Stomach (tissue), 4 donors: Measurements from ENCODE around the gene HSPA4.

ENCODE experiments used
- EP300 ChIP-seq: sonication (generic); formaldehyde crosslinking; IDR thresholded peaks from one replicate; pipeline ENCODE4 v1.6.1; 2017; ENCODE audit warnings: antibody characterized with exemption
- POLR2A ChIP-seq, 4 donors: fragments of 450-650 bp; IDR thresholded peaks; one replicate each; pipeline ENCODE4 v1.6.1; 2016; ENCODE audit warnings: antibody characterized with exemption in 4 of 4, control low read depth in 2 of 4, mild to moderate bottlenecking in 1 of 4, moderate library complexity in 1 of 4
- TF ChIP-seq, protein P1 (sequence below), 7 experiments: fragments of 450-650 bp in 4 of 7; fragments of 200-600 bp in 3 of 7; sonication (generic) in 3 of 7; IDR thresholded peaks; one replicate each; pipeline ENCODE4 v1.5.1; 2016 to 2019; ENCODE audit warnings: antibody characterized with exemption in 7 of 7, control low read depth in 2 of 7, mild to moderate bottlenecking in 1 of 7

GRCh38 chr5:133081036-133081435 is 29.2 kb downstream of the HSPA4 start:
- TF ChIP-seq, protein P1, sequence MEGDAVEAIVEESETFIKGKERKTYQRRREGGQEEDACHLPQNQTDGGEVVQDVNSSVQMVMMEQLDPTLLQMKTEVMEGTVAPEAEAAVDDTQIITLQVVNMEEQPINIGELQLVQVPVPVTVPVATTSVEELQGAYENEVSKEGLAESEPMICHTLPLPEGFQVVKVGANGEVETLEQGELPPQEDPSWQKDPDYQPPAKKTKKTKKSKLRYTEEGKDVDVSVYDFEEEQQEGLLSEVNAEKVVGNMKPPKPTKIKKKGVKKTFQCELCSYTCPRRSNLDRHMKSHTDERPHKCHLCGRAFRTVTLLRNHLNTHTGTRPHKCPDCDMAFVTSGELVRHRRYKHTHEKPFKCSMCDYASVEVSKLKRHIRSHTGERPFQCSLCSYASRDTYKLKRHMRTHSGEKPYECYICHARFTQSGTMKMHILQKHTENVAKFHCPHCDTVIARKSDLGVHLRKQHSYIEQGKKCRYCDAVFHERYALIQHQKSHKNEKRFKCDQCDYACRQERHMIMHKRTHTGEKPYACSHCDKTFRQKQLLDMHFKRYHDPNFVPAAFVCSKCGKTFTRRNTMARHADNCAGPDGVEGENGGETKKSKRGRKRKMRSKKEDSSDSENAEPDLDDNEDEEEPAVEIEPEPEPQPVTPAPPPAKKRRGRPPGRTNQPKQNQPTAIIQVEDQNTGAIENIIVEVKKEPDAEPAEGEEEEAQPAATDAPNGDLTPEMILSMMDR (IDR thresholded peaks at IDR 0.05) = no peak
- TF ChIP-seq EP300 (no peak), POLR2A (IDR thresholded peaks at IDR 0.05) (no peak)
